Activated T-helper 1 cell treated with anti-CD3 and anti-CD28 coated beads, Interleukin-12 subunit alpha, Interleukin-12 subunit beta, Interleukin-2, Interleukin-4 antibody, amounts not matched to agents 30 ng/mL and 10 ng/mL and 1 ng/mL, durations not matched to agents 14 hours and 24 hours and 36 hours (primary cell): Measurements from ENCODE around the gene EPHA2. TPM values are rescaled to one million over a fixed set of nuclear protein-coding genes. Genes with fewer than 3 reads are reported as not detected.

Source experiments
- DNase-seq: peaks from one replicate; pipeline ENCODE4 v3.0.0; 2021; ENCODE audit warnings: low spot score
- H3K27ac Mint-ChIP-seq: one replicate; pipeline ENCODE4 v1.8.0; 2021; ENCODE audit warnings: mild to moderate bottlenecking, mixed read lengths
- H3K27me3 Mint-ChIP-seq: one replicate; pipeline ENCODE4 v1.8.0; 2022; ENCODE audit warnings: mild to moderate bottlenecking, moderate library complexity, mixed read lengths; ENCODE audit not compliant: insufficient read depth
- H3K36me3 Mint-ChIP-seq: one replicate; pipeline ENCODE4 v1.8.0; 2021; ENCODE audit warnings: low read depth, mixed read lengths
- H3K4me1 Mint-ChIP-seq: one replicate; pipeline ENCODE4 v1.8.0; 2021; ENCODE audit warnings: low read depth, mixed read lengths
- H3K4me3 Mint-ChIP-seq: one replicate; pipeline ENCODE4 v1.8.0; 2021; ENCODE audit warnings: mild to moderate bottlenecking, moderate library complexity, mixed read lengths
- H3K9me3 Mint-ChIP-seq: one replicate; pipeline ENCODE4 v1.8.0; 2021; ENCODE audit warnings: mixed read lengths
- intact Hi-C: fragments of 100-400 bp; cut with micrococcal nuclease; formaldehyde crosslinking; loops from one replicate; pipeline ENCODE4 v1.15.1; 2024
- total RNA-seq: library from RNA; stranded (reverse); gene quantifications from 2 replicates; pipeline ENCODE4 v1.2.3, GENCODE V29; 2022

EPHA2 gene
- total RNA-seq, 1 donor from 2014 or later: not detected

DNA sequence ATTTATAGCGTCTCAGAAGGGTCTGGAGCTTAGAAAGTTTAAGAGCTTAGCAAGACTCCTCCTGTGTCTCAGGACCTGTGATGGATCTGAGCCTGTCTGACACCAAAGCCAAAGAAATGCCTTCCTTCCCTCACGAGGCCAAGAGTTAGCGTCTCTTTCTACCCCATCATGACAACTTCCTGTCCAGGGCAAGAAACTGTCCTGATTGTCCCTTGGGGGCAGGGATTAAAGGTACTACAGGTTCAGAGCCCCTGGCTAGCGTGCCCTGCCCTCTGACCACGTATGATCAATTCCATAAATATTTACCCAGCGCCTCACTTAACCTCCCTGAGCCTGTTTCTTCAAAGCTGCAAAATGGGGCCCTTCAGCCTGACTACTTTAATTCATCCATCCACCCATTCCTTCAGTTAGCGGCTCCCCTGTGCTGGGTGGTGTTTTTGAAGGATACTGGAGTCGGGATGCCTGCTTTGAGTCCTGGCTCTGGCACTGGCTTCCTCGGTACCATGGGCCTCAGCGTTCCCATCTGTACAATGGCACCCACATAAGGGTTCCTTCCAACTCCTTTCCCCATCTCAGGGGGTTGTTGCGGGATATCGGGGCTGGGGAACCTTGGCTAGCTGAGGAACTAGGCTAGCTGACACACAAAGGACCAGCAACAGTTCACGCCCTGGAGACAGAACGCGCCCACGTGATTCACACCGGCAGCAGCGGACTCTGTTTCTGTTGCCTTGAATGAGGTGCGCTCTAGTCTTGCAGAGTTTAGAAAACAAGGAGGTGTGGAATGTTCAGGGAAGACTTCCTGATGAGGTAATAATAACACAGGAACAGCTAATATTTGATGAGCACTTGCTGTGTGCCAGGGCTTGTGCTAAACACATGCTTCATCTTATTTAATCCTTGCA, 23.0 kb upstream of the EPHA2 start:
- Mint-ChIP-seq H3K4me1 (no peaks in the 10 kb centered on the region), H3K36me3 (no peaks in the 10 kb centered on the region), H3K27ac (no peak overlapping the region), H3K4me3 (no peak overlapping the region), H3K27me3 (peaks cover 14% of the 10 kb centered on the region), H3K9me3 (no peaks in the 10 kb centered on the region)
- DNase-seq: no peak
- intact Hi-C loops: no loop called here

DNA sequence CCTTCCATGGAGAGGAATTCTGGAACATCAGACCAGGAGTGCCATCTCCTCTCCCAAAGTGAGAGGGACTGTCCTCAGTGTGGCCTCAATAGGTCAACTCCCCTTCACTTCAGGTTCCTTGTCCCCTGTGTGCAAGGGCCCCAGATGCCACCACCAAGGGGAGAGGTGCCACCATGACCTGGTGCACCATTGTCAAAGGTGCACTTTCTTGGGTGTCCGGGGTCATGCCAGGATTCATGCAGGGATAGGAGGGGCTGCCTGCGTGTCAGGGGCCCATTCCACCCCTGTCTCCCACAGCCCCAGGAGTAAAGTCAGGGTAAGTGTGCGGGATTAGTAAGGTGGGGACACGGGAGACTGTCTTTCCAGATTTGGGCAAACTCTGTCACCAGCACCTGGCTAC, 21.4 kb upstream of the EPHA2 start:
- Mint-ChIP-seq H3K4me1 (no peaks in the 10 kb centered on the region), H3K4me3 (no peak overlapping the region)

GRCh38 chr1:16176653-16177052, 20.8 kb upstream of the EPHA2 start:
- intact Hi-C loops: no loop called here

More for the DNA sequence above, 21.4 kb upstream of the EPHA2 start:
- H3K36me3 Mint-ChIP-seq: no peaks in the 10 kb centered on the region
- intact Hi-C loops: no loop called here
- H3K9me3 Mint-ChIP-seq: no peaks in the 10 kb centered on the region
- no peak overlapping the region for H3K27ac Mint-ChIP-seq
- peaks cover 14% of the 10 kb centered on the region for H3K27me3 Mint-ChIP-seq
- no peak for DNase-seq

DNA sequence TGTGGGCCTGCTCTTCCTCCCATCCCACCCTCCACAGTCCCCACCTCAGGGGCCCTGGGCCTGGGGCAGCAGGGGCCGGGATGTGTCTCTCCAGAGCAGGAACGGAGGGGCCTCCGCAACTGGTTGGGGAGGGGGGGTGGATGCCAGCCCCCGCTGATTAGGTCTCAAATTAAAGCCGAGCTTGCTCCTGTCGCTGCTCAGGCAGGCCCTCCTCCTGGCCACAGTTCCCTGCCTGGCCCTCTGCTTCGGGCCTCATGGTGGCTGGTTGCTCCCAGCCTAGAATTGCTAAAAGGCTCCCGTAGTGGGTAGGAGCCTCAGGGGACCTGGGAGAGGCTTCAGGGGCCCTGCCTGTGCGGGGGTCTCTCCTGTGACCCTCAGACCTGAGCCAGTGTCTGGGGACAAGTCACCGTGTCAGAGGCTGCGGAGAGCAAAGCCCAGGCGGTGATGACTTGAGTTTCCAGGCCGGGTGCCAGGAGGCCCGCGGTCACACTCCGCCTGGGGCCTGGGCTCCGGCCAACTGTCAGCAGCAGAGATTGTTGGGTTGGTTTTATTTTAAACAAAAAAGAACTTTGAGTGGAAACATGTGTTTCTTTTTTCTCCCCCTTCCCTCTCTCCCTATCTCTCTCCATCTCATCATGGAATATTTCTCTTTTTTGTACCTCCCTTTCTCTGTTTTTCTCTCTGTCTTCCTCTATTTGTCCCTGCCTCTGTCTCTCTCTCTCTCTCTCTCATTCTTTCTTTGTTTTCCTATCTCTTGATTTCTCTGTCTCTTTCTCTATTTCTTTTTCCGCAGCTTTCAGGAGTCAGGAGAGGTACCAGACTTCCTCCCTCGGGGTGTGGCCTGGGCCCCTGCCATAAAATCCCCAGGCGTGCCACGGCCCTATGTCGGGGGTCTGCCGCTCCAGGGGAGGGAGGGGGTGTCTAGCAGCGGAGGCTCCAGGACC, 20.0 kb upstream of the EPHA2 start:
- Mint-ChIP-seq H3K4me1 (no peaks in the 10 kb centered on the region), H3K36me3 (no peaks in the 10 kb centered on the region), H3K9me3 (no peaks in the 10 kb centered on the region), H3K27ac (no peak overlapping the region), H3K4me3 (no peak overlapping the region), H3K27me3 (peaks cover 15% of the 10 kb centered on the region)
- intact Hi-C loops: no loop called here
- DNase-seq: no peak

More at GRCh38 chr1:16176653-16177052, 20.8 kb upstream of the EPHA2 start:
- Mint-ChIP-seq H3K4me1 (no peaks in the 10 kb centered on the region), H3K27ac (no peak overlapping the region), H3K4me3 (no peak overlapping the region), H3K36me3 (no peaks in the 10 kb centered on the region), H3K27me3 (peaks cover 14% of the 10 kb centered on the region), H3K9me3 (no peaks in the 10 kb centered on the region)
- DNase-seq: no peak

- no peak for DNase-seq
- no peaks in the 10 kb centered on the region for H3K36me3 Mint-ChIP-seq
- H3K4me3 Mint-ChIP-seq: no peak overlapping the region
- intact Hi-C loops: no loop called here
- no peaks in the 10 kb centered on the region for H3K4me1 Mint-ChIP-seq
- no peak overlapping the region for H3K27ac Mint-ChIP-seq
- no peaks in the 10 kb centered on the region for H3K9me3 Mint-ChIP-seq
- H3K27me3 Mint-ChIP-seq: peaks cover 22% of the 10 kb centered on the region
These were observed 19.2 kb upstream of the EPHA2 start for GRCh38 chr1:16174886-16175598.

GRCh38 chr1:16174261-16174868, 18.5 kb upstream of the EPHA2 start:
- DNase-seq: no peak
- H3K9me3 Mint-ChIP-seq: no peaks in the 10 kb centered on the region
- intact Hi-C loops: no loop called here
- H3K4me1 Mint-ChIP-seq: no peaks in the 10 kb centered on the region
- H3K36me3 Mint-ChIP-seq: no peaks in the 10 kb centered on the region
- no peak overlapping the region for H3K27ac Mint-ChIP-seq
- peaks cover 27% of the 10 kb centered on the region for H3K27me3 Mint-ChIP-seq
- H3K4me3 Mint-ChIP-seq: no peak overlapping the region

- no peak for DNase-seq
These were observed 17.8 kb upstream of the EPHA2 start for GRCh38 chr1:16173447-16174260.

DNA sequence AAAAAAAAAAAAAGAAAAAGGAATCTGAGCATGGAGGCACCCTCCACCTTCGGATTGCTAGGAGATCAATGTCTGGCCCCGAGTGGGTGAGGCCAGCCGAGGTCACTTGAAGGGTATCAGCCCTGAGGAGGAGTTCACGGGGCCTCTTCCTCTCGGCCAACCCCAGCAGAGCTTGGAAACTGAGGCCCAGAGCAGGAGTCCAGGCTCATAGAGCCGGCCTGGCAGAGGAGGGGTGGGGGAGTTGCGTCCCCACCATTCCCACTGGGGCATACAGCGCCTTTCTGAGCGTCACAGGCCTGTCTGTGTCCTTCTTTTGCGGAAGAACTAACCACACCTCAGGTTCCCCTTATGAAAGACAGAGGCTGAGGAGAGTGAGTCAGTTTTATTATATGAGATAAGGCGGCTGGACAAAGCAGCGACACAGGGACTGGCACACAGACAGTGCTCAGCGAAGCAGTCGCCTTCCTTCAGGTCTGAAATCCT, 17.1 kb upstream of the EPHA2 start:
- Mint-ChIP-seq H3K36me3 (no peaks in the 10 kb centered on the region), H3K4me1 (no peaks in the 10 kb centered on the region), H3K9me3 (no peaks in the 10 kb centered on the region), H3K4me3 (no peak overlapping the region), H3K27ac (no peak overlapping the region), H3K27me3 (peaks cover 33% of the 10 kb centered on the region)
- intact Hi-C loops: no loop called here
- no peak for DNase-seq

More at GRCh38 chr1:16173447-16174260, 17.8 kb upstream of the EPHA2 start:
- H3K27ac Mint-ChIP-seq: no peak overlapping the region
- no peaks in the 10 kb centered on the region for H3K36me3 Mint-ChIP-seq
- intact Hi-C loops: no loop called here
- H3K4me1 Mint-ChIP-seq: no peaks in the 10 kb centered on the region
- H3K9me3 Mint-ChIP-seq: no peaks in the 10 kb centered on the region
- no peak overlapping the region for H3K4me3 Mint-ChIP-seq
- H3K27me3 Mint-ChIP-seq: peaks cover 32% of the 10 kb centered on the region

DNA sequence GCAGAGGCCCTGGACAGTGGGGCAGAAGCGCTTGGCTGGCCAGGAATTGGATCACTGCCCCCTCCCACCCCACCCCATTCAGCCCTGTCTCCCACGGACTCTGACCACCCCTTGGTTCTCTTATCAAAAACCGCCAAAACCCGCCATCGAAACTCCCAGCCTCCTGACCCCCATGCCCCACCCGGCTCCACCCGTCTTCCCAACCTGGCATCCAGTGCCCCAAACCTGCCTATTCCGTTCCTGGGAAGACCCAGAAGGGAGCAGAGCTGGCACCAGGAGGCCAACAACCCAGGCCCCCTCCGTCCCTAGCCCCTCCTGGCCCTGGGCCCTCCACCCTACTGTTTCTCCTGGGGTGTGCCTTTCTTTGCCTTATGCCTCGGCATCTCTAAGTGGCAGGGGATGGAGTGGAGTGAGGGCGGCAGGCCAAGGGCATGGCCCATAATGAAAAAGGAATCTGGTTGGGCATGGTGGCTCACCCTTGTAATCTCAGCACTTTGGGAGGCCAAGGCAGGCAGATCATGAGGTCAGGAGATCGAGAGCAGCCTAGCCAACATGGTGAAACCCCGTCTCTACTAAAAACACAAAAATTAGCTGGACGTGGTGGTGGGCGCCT, 16.5 kb upstream of the EPHA2 start:
- intact Hi-C loops: no loop called here
- DNase-seq: no peak
- Mint-ChIP-seq H3K27ac (no peak overlapping the region), H3K4me3 (no peak overlapping the region), H3K27me3 (peaks cover 29% of the 10 kb centered on the region), H3K9me3 (no peaks in the 10 kb centered on the region), H3K36me3 (no peaks in the 10 kb centered on the region), H3K4me1 (no peaks in the 10 kb centered on the region)

- Mint-ChIP-seq H3K9me3 (no peaks in the 10 kb centered on the region), H3K27me3 (peaks cover 26% of the 10 kb centered on the region), H3K4me3 (no peak overlapping the region), H3K27ac (no peak overlapping the region), H3K36me3 (no peaks in the 10 kb centered on the region), H3K4me1 (no peaks in the 10 kb centered on the region)
- intact Hi-C loops: no loop called here
- no peak for DNase-seq
These were observed 15.7 kb upstream of the EPHA2 start for GRCh38 chr1:16171314-16172151.

DNA sequence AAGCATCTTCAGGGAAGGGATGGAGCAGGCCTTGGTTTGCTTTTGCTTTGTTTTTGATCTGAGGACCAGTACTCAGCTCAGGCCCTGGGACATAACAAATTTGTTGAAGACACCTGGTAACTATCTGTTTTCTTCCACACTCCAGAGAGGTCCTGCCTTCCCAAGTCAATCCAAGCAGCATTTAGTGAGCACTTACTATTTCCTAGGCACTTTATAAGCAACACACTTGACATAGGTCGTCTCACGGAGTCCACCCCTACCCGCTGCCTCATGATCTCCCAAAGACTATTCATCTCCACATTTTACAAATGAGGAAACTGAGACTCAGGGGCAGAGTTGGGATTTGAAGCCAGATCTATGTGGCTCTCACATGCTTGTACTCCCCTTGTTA, 14.4 kb upstream of the EPHA2 start:
- no peak overlapping the region for H3K4me3 Mint-ChIP-seq
- H3K36me3 Mint-ChIP-seq: no peaks in the 10 kb centered on the region
- no peaks in the 10 kb centered on the region for H3K9me3 Mint-ChIP-seq
- DNase-seq: no peak
- H3K27me3 Mint-ChIP-seq: peaks cover 34% of the 10 kb centered on the region
- H3K27ac Mint-ChIP-seq: no peak overlapping the region
- intact Hi-C loops: no loop called here
- H3K4me1 Mint-ChIP-seq: peaks cover 9% of the 10 kb centered on the region
